Stimulated activated CD8-positive, alpha-beta memory T cell treated with anti-CD3 and anti-CD28 coated beads, Interleukin-12 subunit alpha, Interleukin-12 subunit beta, amount 100 ng/mL, for 1 hour (primary cell): ENCODE data around the gene SLC39A7.

Experiments
- DNase-seq: peaks from one replicate; pipeline ENCODE4 v3.0.0-alpha.2; 2020; ENCODE audit warnings: low read depth

Gene SLC39A7

DNA sequence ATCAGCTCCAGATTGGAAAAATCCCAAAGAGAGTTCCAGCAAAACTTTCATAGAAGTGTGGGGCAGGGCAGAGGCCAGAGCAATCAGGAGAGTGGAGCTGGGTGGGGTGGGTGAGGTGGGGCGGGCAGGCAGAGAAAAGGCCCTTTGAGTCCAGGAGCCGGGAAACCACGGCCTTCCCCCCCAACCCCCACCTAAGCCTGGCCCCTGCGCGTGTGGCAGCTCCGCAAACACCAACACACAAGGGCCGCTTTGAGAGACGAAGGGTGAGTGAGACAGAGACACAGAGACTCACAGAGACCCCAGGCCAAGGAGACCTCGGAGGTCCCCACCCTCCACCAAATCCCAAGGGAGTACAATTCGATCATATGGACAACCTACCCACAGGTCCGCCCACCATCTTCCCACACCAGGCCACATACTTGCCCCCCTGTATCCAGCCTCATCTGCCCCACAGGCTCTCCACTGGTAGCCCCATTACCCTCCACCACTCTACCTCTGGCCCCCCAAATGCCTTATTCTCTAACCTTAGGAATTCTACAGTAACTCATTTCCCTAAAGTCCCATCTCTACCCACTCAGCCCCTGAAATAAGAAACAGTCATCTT is 10.1 kb upstream of the SLC39A7 start:
- no peak for DNase-seq

DNA sequence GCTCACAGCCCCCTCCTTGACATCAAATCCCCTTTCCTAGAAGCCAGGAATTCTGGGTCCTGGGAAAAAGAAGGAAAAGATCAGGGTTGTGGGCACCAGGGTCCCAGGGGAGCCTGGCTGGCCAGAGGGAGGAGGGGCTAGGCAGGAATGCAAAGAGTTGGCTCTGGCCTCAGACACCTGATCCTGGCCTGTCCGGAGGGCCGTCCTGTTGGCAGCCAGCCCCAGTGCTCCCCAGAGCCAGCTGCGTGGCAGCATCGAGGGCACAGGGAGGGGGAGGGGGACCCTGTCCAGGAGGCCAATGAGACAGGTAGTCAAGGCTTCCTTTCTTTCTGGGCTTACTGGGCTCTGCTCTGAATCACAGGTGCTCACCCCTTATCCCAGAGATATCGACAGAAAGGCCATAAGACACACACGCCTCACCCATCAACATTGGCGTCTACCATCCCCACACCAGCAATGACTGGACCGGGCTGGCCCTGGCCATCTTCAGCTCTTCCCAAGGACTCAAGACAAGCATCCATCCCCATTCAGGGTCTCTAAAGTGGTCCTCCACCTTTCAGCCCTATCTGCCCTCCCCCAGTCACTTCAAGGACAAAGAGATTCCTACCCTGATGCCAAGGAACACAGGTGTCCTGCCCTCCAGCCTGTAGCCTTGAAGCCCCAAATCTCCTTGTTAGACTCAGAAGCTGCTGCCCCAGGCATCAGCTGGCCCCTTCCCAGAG is 9.1 kb upstream of the SLC39A7 start:
- DNase-seq: no peak

DNA sequence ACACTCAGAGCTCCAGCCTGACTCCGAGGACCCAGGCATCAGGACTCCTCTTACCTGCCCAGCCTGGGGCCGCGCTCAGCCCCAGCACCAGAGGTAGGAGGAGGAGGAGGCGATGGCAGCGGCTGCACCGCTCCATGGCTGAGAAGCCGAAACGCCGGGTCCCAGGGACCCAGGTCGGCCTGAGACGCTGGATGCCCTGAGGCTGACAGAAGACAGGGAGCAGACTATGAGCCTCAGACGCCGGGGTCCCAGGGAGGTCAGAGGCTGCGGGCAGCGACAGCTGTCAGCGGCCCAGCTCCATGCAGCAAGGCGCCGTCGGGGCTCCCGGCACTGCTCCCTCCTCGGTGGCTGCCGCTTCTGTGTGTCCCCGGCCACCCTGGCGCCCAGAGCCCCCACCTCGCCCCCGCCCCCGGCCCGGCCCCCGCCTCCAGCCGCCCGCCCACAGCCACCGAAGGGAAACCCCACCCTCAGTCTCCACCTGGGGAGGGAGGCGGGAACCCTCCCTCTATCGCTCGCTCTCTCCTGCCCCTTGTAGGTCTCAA is 8.5 kb upstream of the SLC39A7 start, which contains the start of gene COL11A2:
TSS of gene COL11A2 (minus strand) at position 363 of the 542 bp plus-strand sequence. CDS start at position 136, 227 bp downstream.
- DNase-seq: no peak

DNA sequence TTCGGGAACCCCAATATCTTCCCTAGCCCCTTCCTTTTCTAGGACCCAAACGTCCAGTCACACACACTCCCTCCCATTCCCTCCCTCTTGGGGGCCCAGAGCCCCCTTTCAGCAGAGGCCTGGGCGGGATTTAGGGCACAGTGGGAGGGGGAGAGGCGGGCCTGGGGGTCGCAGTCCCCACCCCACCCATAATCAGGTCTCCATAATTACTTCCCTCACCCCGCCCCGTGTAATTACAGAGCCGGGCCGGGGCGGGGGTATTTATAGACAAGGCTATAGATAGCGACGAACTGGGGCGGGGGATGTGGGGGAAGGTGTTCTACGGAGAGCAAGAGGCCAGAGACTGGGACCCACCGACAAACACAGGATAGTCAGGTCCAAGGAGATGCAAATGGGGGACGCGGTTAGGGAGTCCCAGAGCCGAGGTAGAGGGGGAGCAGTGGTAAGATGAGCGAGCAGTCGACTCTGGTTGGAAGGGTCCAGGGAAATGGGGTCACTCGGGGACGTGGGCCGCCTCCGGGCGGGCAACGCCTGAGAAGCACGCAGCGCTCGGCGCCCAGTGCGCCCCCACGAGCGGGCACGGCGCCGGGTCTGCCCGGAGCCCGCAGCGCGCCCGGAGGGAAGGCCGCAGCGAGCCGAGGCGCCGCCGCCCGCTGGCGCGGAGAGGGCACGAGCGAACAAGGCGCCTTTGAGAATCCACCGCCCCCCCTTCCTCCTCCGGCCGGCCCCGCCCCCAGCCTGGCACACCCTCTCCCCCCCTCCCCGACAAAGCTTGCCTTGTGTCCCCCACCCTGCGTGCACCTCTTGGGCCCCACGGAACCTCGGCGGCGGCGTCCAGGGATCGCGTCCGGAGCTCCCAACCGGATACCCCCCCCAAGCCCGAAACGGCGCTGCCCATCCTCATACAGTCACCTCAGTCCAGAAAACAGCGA is 7.7 kb upstream of the SLC39A7 start:
- no peak for DNase-seq

DNA sequence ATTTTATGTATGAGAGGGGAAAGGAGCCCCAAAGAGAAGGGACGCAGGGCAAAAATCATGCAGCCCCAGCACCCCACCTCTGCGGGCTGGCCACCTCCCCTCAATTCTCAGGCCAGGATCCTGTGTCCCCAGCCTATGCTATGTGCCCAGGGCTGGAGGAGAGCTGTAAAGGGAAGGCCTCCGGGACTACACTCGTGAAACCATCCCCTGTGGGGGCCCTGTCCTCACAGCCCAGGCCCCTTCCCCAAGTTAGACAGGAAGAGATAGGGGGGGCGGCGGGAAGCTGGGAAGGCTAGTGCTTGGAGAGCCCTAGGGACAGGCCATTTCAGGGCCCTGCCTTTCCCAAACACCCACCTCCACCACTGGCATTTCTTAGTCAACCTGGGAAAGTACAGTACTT is 7.0 kb upstream of the SLC39A7 start:
- no peak for DNase-seq

DNA sequence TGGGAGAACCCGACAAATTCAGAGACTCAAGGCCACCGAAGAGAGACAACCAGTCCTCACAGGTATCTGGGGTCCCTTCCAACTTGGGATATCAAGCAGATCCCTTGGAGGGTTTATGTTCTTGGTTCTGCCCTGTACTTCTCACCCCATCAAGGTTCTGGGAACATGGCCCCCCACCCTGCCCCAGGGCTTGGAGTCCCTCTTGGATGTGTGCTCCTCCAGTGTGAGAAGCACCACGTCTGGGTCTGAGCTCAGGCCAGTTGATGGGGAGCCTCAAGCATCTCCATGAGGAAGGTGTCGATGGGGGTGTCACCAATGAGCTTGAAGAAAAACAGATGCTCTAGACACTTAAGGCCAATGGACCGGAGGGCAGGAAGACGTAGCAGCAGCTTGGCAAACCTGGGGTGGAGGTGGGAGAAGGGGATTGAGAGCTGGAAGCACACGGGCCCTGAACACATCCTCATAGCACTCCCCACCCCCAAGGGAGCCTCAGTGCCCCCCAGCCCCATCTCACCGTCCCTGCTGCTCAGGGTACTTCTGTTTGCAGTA is 6.2 kb upstream of the SLC39A7 start:
- DNase-seq: no peak

DNA sequence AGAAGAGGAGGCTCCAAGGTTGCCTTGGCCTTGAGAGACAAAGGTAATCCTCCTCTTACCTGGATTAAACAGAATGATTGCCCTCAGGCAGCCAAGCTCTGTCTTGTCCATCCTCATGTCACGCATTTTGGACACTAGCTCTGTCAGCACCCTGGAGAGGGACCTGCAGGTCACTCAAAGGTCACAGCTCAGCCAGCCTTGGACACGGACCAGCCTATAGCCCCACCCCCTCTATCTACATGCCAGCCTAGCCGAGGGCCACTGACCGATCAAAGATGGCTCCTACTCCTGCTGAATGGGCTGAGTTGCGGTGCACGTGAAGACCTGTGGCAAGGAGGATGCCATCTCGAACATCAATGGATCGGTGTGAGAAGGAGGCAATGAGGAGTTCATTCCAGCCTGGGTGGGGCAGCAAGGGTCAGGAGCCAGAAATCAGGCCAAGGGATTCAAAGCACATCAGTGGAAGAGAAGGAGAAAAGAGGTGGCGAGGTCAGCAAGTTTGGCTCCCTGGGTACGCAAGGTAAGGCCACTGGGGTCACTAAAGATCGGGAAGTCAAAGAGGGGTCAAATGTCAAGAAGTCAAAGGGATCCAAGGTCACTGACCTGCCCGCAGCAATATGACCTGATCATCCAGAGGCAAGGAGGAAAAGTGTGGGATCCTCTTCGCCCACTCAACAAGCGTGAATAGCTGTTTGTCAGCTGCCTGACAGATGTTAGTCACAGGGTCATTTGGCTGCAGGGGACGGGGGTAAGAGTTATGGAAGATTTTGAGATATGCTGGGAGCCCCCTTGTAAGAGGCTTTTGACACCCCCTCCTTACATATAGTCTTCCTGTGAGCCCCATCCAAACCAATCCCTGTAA is 5.1 kb upstream of the SLC39A7 start:
- DNase-seq: no peak

DNA sequence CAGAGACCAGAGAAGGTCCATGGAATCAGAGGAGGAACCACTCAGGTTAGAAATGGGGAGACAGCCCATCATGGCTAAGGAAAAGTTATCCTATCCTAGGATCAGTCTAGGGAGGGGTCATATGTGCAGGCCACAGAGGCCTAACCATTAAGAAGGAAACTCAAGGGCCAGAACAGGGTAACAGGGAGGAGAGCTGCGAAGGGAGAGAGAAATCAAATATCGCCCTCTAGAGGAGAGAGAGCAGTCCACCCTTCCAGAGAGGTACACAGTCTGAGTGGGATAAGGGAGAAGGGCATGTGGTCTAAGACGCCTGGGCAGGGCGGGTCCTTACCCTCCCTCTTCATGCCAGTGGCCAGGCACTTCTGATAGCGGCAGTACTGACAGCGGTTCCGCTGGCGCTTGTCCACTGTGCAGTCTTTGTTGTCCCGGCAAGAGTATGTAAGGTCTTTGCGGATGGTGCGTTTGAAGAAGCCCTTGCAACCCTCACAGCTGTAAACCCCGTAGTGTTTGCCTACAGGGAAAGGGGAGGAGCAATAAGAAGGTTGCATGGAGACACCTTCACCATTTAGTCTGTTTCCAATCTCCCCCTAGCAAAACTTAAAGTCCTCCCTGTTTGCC is 3.1 kb upstream of the SLC39A7 start:
- DNase-seq: no peak

DNA sequence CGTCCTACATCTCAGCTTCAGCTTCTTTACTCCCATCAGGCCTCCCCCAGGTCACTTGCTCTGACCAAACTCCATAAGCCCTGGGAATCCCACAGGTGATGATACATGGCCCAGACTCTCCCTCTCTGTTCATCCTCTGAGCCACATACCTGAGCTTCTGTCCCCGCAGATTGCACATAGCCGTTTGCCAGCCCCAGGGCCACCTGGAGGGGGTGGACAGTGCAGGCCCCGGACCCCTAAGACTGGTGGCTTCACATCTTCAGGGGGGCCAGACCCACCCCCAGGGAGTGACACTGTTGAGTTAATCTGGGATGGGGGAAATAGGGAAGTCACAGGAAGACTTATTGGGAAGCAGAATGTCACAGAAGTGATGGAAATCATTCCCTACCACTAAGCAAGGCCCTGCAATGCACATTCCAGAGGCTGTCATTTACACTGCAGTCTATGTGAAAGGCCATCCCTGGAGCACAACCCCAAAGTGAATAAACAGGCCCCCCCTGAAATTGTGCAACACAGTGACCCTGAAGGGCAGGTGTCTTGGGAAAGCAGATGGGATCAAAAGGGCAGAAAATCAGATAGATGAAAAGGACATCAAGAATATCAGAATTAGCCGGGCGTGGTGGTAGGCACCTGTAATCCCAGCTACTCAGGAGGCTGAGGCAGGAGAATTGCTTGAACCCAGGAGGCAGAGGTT is 2.4 kb upstream of the SLC39A7 start:
- no peak for DNase-seq

DNA sequence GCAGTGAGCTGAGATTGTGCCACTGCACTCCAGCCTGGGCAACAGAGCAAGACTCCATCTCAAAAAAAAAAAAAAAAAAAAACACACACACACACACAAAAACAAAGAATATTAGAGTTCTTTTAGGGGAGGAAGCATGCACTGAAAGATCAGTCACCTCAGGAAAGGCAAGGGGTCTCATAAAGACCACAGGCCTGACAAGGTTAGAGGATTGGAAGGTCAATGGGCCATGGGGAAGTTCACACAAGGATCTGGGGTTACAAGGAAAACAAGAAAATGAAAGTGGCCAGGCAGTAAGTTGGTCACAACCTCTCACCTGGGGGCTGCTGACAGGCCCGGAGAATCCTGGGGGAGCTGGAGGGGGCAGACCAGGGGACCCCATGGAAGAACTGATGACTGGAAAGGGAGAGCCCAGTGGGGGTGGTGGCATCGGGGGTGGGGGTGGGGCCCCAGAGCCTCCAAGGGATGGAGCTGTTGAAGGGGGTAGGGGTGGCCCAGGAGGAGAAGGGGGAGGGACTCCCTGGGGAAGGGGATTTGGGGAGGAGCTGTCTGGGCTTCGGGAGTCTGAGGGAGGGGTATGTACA is 1.7 kb upstream of the SLC39A7 start:
- no peak for DNase-seq

DNA sequence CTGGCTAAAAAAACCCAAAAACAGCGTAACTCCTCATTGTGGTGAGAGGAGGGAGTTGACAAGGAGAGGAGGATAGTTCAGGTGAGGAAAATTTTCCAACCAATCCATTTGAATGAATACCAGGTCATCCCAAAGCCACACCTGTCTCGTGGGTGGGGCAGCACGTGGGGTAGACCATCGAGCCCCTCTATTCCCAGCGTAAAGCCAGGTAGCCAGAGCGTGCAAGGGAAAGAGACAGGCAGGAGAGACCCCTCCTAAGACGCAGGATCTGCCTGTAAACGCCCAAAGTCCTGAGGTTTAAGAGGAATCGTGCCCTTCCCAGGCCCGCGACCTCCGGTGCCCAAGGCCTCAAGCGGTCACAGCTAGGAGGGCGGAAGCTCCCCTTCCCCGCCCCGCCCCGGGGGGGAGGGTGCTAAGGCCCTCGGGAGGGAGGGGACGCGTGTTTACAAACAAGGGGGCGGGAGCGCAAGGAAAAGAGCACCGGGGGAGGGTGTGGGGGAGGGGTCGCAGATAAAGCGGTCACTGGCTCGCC is 914 bp upstream of the SLC39A7 start:
- peak; percentile 49 for DNase-seq

DNA sequence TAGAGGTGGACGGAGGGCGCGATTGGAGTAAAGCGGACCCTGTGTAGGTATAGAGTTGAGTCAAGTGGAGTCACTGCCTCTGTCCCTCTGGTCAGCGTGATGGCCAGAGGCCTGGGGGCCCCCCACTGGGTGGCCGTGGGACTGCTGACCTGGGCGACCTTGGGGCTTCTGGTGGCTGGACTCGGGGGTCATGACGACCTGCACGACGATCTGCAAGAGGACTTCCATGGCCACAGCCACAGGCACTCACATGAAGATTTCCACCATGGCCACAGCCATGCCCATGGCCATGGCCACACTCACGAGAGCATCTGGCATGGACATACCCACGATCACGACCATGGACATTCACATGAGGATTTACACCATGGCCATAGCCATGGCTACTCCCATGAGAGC is 479 bp downstream of the SLC39A7 start:
- DNase-seq: no peak

DNA sequence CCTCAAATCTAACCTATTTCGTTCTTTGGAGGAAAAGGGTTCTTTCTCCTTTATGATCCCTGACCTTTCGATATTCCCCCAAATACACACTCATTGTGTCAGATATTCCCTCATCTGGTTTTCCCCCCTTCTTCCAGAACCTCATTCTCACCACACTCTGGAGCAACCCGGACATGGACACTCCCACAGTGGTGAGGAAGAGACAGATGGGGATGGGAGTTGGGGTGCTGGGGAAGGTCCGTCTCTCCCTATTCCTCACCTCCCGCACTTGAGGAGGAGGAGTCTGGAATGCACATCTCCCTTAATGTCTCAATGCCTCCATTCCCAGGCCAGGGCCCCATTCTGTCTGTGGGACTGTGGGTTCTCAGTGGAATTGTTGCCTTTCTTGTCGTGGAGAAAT is 1.3 kb downstream of the SLC39A7 start:
- no peak for DNase-seq

DNA sequence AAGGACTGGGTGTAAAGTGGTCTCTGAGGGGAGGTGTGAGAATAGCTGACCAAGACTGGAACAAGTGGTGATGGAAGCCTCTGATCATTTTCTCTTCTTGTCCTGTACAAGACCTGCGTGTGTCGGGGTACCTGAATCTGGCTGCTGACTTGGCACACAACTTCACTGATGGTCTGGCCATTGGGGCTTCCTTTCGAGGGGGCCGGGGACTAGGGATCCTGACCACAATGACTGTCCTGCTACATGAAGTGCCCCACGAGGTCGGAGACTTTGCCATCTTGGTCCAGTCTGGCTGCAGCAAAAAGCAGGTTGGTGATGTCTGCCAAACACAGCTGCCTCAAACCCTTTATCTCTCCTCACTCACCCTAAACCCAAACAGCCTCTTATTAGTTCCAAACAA is 2.1 kb downstream of the SLC39A7 start:
- DNase-seq: no peak

DNA sequence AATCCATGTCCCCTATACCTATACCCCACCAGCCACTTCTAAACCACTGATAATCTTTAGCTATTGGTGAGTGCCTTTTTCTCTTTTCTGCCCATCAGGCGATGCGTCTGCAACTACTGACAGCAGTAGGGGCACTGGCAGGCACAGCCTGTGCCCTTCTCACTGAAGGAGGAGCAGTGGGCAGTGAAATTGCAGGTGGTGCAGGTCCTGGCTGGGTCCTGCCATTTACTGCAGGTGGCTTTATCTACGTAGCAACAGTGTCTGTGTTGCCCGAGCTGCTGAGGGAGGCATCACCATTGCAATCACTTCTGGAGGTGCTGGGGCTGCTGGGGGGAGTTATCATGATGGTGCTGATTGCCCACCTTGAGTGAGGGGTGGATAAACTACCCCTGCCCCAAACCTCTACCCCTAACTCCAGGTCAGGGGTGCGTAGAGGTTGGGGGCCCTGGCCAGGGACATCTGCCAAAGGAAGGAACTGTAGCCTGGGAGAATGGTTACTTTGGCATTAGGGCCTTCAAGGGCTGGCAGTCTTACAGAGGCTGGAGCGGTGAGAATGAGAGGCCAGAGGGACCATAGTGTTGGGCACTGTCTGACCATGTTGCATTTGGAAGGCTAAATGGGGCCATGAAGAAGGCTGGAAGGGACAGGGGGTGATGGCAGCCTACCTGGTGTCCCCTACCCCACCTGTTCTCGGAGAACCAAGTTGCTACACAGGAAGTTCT is 2.9 kb downstream of the SLC39A7 start:
- DNase-seq: no peak

DNA sequence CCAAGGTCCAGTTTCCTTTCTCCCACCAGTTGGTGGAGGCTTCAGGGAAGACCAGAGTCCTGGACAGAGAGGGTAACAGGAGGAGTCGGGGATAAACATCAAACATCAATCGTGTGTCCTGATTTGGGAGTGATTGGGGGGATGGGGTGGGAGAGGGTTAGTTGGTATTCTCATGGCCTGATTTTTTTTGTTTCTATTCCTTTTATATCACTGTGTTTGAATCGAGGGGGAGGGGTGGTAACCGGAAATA is 3.4 kb downstream of the SLC39A7 start:
- DNase-seq: no peak

DNA sequence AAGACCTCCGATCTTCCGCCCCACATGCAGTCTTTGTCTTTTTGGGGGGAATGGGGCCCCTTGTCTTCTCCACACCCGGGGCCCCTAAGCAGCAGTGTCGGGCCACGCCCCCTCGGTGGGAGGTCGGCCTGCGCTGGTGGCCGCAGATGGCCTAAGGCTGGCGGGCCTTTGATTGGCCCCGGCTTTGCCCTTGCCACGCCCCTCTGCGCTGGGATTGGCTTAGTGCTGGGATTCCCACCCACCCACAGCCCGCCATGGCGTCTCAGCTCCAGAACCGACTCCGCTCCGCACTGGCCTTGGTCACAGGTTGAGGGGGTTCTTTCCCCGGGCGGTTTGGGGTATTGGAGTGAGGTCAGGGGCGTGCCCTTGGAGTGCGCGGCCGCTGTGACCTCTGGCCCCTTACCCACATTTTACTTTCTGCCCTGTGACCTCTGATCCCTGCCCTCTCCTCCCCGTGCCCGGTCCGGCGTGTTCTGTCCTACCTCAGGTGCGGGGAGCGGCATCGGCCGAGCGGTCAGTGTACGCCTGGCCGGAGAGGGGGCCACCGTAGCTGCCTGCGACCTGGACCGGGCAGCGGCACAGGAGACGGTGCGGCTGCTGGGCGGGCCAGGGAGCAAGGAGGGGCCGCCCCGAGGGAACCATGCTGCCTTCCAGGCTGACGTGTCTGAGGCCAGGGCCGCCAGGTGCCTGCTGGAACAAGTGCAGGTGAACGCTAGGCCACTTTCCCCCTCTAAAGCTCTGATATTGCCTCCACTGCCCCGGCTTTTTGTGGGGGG is 3.9 kb downstream of the SLC39A7 start, which contains the start of gene HSD17B8:
TSS of gene HSD17B8 (plus strand) at position 241 of the 776 bp plus-strand sequence. CDS start at position 255, 14 bp downstream.
- peak; percentile 87 for DNase-seq
